Calu3 (cell line): ENCODE measurements around the gene ARVCF. TPM values are rescaled to one million over a fixed set of nuclear protein-coding genes. Genes with fewer than 3 reads are reported as not detected.

Experiments
- BruUV-seq: library from RNA; stranded (reverse); fragments of 400-500 nt; replicated peaks from 2 replicates; lab custom pipeline; 2021; lab: Mats Ljungman, UMichigan
- CTCF ChIA-PET: fragments of 300-600 bp; sonication (Branson Sonifier 250); formaldehyde crosslinking; loops from one replicate; lab custom pipeline; 2022; ENCODE audit warnings: antibody characterized with exemption; lab: Charles Lee
- DNase-seq: peaks from one replicate; pipeline ENCODE4 v3.0.0; 2022
- H3K27ac Mint-ChIP-seq: one replicate; pipeline ENCODE4 v1.8.0; 2022; ENCODE audit warnings: mixed read lengths; ENCODE audit not compliant: unreplicated experiment
- H3K27me3 Mint-ChIP-seq: one replicate; pipeline ENCODE4 v1.8.0; 2022; ENCODE audit warnings: mixed read lengths; ENCODE audit not compliant: unreplicated experiment
- H3K36me3 Mint-ChIP-seq: one replicate; pipeline ENCODE4 v1.8.0; 2022; ENCODE audit warnings: mild to moderate bottlenecking, moderate library complexity, mixed read lengths; ENCODE audit not compliant: insufficient read depth, unreplicated experiment
- H3K4me1 Mint-ChIP-seq: one replicate; pipeline ENCODE4 v1.8.0; 2022; ENCODE audit warnings: mild to moderate bottlenecking, low read depth, mixed read lengths; ENCODE audit not compliant: unreplicated experiment
- H3K4me3 Mint-ChIP-seq: one replicate; pipeline ENCODE4 v1.8.0; 2022; ENCODE audit warnings: mild to moderate bottlenecking, low read depth, moderate library complexity, mixed read lengths; ENCODE audit not compliant: unreplicated experiment
- H3K9me3 Mint-ChIP-seq: one replicate; pipeline ENCODE4 v1.8.0; 2022; ENCODE audit warnings: low read depth, mixed read lengths; ENCODE audit not compliant: unreplicated experiment
- intact Hi-C: fragments of 100-400 bp; cut with micrococcal nuclease; formaldehyde crosslinking; loops from one replicate; pipeline ENCODE4 v1.10.0; 2022; ENCODE audit not compliant: unreplicated experiment
- total RNA-seq: library from RNA; stranded (reverse); gene quantifications from 2 replicates; pipeline ENCODE4 v1.2.3, GENCODE V29; 2022
- TF ChIP-seq, protein P1 (sequence below): fragments of 200-600 bp; IDR thresholded peaks from one replicate; pipeline ENCODE4 v1.8.0; 2022; ENCODE audit warnings: antibody characterized with exemption; ENCODE audit not compliant: unreplicated experiment

The ARVCF gene
- total RNA-seq, 1 experiment from 2014 or later: 19.7 TPM

DNA sequence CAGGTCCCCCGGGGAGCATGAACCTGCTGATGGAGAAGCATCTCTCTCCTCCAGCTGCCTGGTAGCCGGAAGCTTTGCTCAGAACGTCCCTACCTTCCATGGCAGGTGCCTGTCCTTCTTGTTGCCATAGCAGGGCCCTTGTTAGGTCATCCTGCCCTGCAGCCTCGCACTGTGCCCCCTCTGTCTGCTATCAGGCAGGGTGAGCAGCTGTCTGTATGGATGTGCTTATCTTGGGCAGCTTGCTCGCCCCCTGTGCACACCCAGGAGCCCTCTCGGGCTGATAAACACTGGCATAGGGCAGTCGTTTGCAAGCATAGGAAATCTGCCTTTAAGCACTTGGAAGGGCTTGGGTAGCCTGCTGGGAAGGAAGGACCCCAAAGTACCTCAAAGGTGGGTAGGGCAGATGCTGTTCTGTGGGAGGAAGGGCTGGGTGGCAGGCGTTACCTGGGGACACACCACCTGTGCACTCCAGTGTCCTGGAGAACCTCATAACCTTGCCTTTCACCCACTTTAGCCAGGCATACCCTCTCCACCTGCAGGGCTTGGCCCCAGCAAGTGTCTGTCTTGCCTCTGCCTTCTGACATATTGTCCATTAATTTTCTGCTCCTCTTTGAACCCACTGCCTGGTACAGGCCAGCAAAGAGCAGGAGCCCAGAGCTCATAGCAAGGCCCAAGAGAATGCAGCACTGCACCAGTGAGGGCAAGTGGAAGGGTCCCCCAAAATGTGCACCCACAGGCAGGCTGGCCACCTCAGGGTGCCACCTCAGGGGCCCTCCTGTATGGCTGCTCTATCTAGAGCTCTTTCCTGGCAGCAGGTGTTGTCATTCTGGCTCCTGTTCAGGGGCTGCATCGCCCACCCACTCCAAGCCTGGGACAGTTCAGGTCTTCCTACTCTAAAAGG, 83.0 kb downstream of the ARVCF start:
- no peak overlapping the region for H3K4me3 Mint-ChIP-seq
- BruUV-seq: no TSS peak
- no peak for DNase-seq
- no peak overlapping the region for H3K27ac Mint-ChIP-seq
- TF ChIP-seq, protein P1, sequence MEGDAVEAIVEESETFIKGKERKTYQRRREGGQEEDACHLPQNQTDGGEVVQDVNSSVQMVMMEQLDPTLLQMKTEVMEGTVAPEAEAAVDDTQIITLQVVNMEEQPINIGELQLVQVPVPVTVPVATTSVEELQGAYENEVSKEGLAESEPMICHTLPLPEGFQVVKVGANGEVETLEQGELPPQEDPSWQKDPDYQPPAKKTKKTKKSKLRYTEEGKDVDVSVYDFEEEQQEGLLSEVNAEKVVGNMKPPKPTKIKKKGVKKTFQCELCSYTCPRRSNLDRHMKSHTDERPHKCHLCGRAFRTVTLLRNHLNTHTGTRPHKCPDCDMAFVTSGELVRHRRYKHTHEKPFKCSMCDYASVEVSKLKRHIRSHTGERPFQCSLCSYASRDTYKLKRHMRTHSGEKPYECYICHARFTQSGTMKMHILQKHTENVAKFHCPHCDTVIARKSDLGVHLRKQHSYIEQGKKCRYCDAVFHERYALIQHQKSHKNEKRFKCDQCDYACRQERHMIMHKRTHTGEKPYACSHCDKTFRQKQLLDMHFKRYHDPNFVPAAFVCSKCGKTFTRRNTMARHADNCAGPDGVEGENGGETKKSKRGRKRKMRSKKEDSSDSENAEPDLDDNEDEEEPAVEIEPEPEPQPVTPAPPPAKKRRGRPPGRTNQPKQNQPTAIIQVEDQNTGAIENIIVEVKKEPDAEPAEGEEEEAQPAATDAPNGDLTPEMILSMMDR: no peak
- H3K36me3 Mint-ChIP-seq: peaks cover 3% of the 10 kb centered on the region
- intact Hi-C loops: no loop called here
- no peaks in the 10 kb centered on the region for H3K27me3 Mint-ChIP-seq
- CTCF ChIA-PET: no interaction called here
- H3K9me3 Mint-ChIP-seq: peaks cover 12% of the 10 kb centered on the region
- no peaks in the 10 kb centered on the region for H3K4me1 Mint-ChIP-seq

DNA sequence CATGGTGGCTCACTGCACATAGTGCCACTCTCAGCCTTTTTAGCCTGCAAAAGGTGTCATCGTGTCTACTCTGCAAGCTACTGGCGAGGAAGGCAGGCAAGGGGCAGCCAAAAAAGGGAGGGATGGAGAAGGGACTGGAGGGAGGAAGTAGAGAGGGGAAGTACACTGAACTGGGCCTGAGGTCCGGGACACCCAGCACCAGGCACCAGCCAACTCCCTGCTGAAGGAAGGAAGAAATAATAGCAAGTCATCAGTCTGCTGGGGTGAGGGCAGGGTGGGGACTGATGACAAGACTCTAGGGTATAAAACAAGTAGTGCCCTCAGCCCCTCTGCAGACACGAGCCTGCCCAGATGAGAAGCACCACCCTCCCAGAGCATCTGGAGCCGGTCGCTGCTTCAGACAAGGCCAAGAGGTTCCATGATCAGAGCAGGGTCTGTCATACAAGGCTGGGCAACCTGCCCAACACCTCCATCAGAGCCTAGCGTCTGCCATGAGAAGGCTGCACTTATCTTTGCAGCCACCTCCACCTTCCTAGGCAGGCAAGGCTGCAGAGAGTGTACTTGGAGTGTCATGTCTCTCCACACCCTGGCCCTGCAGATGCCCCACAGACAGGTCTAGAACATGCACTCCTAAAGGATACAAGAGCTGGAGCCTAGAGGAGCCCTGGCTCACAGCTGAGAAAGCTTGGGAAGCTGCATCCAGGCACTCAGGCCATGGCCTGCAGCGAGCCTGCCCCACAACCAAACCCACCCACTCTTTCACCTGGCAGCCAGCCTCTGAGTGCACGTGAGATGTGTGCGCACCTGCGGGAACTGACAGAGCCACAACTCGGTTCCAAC, 84.0 kb downstream of the ARVCF start:
- peaks cover 3% of the 10 kb centered on the region for H3K36me3 Mint-ChIP-seq

DNA sequence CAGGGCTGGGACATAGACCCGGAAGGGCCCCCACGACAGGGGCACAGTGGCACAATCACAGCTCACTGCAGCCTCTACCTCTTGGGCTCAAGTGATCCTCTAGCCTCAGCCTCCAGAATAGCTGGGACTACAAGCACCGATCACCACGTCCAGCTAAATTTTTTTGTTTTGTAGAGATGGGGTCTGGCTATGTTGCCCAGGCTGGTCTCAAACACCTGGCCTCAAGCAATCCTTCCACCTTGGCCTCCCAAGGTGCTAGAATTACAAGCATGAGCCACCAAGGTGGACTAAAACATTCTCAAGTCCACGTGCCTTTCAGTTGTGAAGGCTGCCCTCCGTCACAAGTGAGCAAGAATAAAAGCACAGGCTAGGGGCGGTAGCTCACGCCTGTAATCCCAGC, 85.1 kb downstream of the ARVCF start:
- CTCF ChIA-PET: interaction anchor here (0.6 to 0.7 kb wide), 2 partner anchors 9 to 21 kb away, joined by 3 to 5 read pairs; no protein-coding TSS in a partner anchor
- DNase-seq: no peak
- BruUV-seq: no TSS peak
- Mint-ChIP-seq H3K4me3 (no peak overlapping the region), H3K9me3 (peaks cover 7% of the 10 kb centered on the region), H3K27me3 (no peaks in the 10 kb centered on the region), H3K36me3 (peaks cover 3% of the 10 kb centered on the region), H3K4me1 (no peaks in the 10 kb centered on the region), H3K27ac (no peak overlapping the region)
- TF ChIP-seq, protein P1: no peak
- intact Hi-C loops: no loop called here

More for the DNA sequence above, 84.0 kb downstream of the ARVCF start:
- Mint-ChIP-seq H3K4me1 (no peaks in the 10 kb centered on the region), H3K9me3 (peaks cover 12% of the 10 kb centered on the region), H3K27me3 (no peaks in the 10 kb centered on the region), H3K4me3 (no peak overlapping the region), H3K27ac (no peak overlapping the region)
- TF ChIP-seq, protein P1: no peak
- BruUV-seq: no TSS peak
- intact Hi-C loops: no loop called here
- CTCF ChIA-PET: no interaction called here
- DNase-seq: no peak

DNA sequence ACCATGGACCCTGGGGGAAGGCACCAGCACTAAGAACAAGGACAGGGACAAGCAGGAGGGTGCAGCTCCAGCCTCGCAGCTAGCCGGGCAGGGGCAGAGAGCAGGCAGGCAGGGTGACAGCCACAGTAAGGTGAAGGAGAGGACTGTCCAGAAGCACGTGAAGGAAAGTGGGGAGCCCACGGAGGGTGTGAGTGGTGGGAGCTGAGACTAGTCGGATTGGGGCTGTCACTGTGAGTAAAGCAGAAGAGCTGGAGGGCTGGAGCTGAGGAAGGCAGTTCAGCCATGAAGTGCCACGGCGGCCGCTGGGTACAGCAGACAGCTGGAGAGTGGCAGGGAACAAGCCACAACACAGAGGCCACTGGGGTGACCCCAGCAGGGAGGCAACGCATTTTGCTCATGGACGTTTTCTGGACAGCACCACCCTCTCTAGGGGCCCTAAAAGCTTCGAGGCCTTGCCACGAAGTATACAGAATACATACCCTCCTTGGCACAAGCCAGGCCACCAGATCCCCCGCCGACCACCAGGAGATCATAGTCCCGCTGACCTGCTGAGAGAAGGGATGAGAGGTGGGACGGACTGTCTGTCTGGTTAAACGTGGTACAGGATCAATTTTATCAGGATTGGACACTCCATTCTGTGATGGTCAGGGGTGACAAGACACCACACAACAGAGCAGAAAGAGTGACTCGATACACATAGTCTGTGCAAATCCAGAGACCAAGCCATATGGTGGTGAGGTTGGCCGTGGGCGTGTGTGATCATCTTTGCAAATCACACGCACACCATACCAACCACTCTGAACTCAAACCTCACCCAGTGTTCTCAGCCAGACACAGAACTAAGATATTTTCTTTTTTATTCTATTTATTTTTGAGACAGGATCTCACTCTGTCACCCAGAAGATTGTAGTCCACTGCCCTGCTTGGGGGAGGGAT, 85.8 kb downstream of the ARVCF start:
- CTCF ChIA-PET: no interaction called here
- H3K27ac Mint-ChIP-seq: no peak overlapping the region
- TF ChIP-seq, protein P1: no peak
- no TSS peak for BruUV-seq
- H3K4me1 Mint-ChIP-seq: no peaks in the 10 kb centered on the region
- no peak overlapping the region for H3K4me3 Mint-ChIP-seq
- H3K36me3 Mint-ChIP-seq: peaks cover 3% of the 10 kb centered on the region
- H3K27me3 Mint-ChIP-seq: no peaks in the 10 kb centered on the region
- H3K9me3 Mint-ChIP-seq: peaks cover 3% of the 10 kb centered on the region
- intact Hi-C loops: no loop called here
- DNase-seq: no peak
